Testis (tissue), 3 donors: ENCODE data around the gene C1orf210. TPM values are rescaled to one million over a fixed set of nuclear protein-coding genes. Genes with fewer than 3 reads are reported as not detected.

Source experiments
- DNase-seq: peaks from one replicate; pipeline ENCODE4 v3.0.0-alpha.2; 2019
- H3K27ac ChIP-seq, 2 donors: fragments of 200-600 bp; sonication (generic); one replicate each; pipeline ENCODE4 v1.5.1; 2019
- H3K27me3 ChIP-seq: fragments of 200-600 bp; sonication (generic); one replicate; pipeline ENCODE4 v1.5.1; 2019
- H3K36me3 ChIP-seq: fragments of 200-600 bp; sonication (generic); one replicate; pipeline ENCODE4 v1.5.1; 2017; ENCODE audit warnings: low read depth; ENCODE audit errors: missing control alignments
- H3K4me1 ChIP-seq: fragments of 200-600 bp; sonication (generic); one replicate; pipeline ENCODE4 v1.5.1; 2019
- H3K4me3 ChIP-seq, 2 donors: fragments of 200-600 bp; sonication (generic); one replicate each; pipeline ENCODE4 v1.5.1; 2017 to 2019
- H3K9me3 ChIP-seq: fragments of 200-600 bp; sonication (generic); one replicate; pipeline ENCODE4 v1.5.1; 2017
- CTCF ChIP-seq, 3 experiments: fragments of 450-650 bp in 2 of 3; fragments of 200-600 bp in 1 of 3; sonication (generic) in 1 of 3; IDR thresholded peaks; one replicate each; pipeline ENCODE4 v1.5.1; 2016 to 2019; ENCODE audit warnings: antibody characterized with exemption in 3 of 3, mild to moderate bottlenecking in 2 of 3, moderate library complexity in 1 of 3
- POLR2A ChIP-seq: fragments of 450-650 bp; IDR thresholded peaks from one replicate; pipeline ENCODE4 v1.6.1; 2017; ENCODE audit warnings: antibody characterized with exemption, mild to moderate bottlenecking, moderate library complexity
- WGBS, 2 donors: methylation state at CpG; one replicate each; pipeline ENCODE4 v1.1.5; 2018; 5-methylcytosine and 5-hydroxymethylcytosine counted together
- intact Hi-C: fragments of 100-400 bp; cut with DNase I; formaldehyde crosslinking; loops from one replicate; pipeline ENCODE4 v1.15.1; 2023; ENCODE audit warnings: low total_unique reads
- polyA plus RNA-seq: library from polyadenylated mRNA; stranded (reverse); fragments of 350-450 nt; fragmentation: Illumina TruSeq; extraction: RNeasy Lipid Tissue Mini Kit (QIAGEN cat#74804); gene quantifications from one replicate; pipeline ENCODE4 v1.2.3, GENCODE V29; 2014; ENCODE audit warnings: low read depth, low replicate concordance; ENCODE audit not compliant: insufficient read depth
- total RNA-seq, 2 donors: library from RNA; depleted of rRNA; stranded (reverse); fragments of >200 nt; gene quantifications; one replicate each; pipeline ENCODE4 v1.2.3, GENCODE V29; 2016

The C1orf210 gene
- total and polyA plus RNA-seq, 3 donors from 2014 or later: 0.25 to 0.71 TPM; not detected in 1

- H3K4me1 ChIP-seq: peaks cover 8% of the 10 kb centered on the region
- H3K4me3 ChIP-seq: no peak overlapping the region
- H3K27ac ChIP-seq: no peak overlapping the region
- H3K36me3 ChIP-seq: no peaks in the 10 kb centered on the region
- H3K9me3 ChIP-seq: no peaks in the 10 kb centered on the region
- intact Hi-C loops: no loop called here
- WGBS, 2 donors: 73 to 89% methylated on average over 7 of the region's 7 CpGs
- H3K27me3 ChIP-seq: no peaks in the 10 kb centered on the region
- no peak for TF ChIP-seq POLR2A
- TF ChIP-seq CTCF (IDR thresholded peaks at IDR 0.05): no peak
- no peak for DNase-seq
Observed at GRCh38 chr1:43277116-43277876, 8.1 kb downstream of the C1orf210 start.

- no peak for DNase-seq
Observed at GRCh38 chr1:43276673-43277072, 8.7 kb downstream of the C1orf210 start.

GRCh38 chr1:43275826-43276620, 9.4 kb downstream of the C1orf210 start:
- Histone ChIP-seq H3K36me3 (no peaks in the 10 kb centered on the region), H3K4me3 (no peak overlapping the region), H3K4me1 (peaks cover 8% of the 10 kb centered on the region), H3K27ac (no peak overlapping the region), H3K9me3 (no peaks in the 10 kb centered on the region), H3K27me3 (no peaks in the 10 kb centered on the region)
- no peak for DNase-seq
- no peak for TF ChIP-seq CTCF (IDR thresholded peaks at IDR 0.05)
- TF ChIP-seq POLR2A: no peak
- intact Hi-C loops: no loop called here
- whole genome bisulfite sequencing, 2 donors: 80 to 94% methylated on average over 11 to 12 of the region's 12 CpGs

More at GRCh38 chr1:43276673-43277072, 8.7 kb downstream of the C1orf210 start:
- H3K4me1 ChIP-seq: peaks cover 8% of the 10 kb centered on the region
- no peaks in the 10 kb centered on the region for H3K36me3 ChIP-seq
- H3K27me3 ChIP-seq: no peaks in the 10 kb centered on the region
- no peaks in the 10 kb centered on the region for H3K9me3 ChIP-seq
- H3K4me3 ChIP-seq: no peak overlapping the region
- WGBS, 2 donors: 47 to 61% methylated on average over 7 of the region's 7 CpGs
- H3K27ac ChIP-seq: no peak overlapping the region
- intact Hi-C loops: no loop called here
- no peak for TF ChIP-seq POLR2A
- no peak for TF ChIP-seq CTCF (IDR thresholded peaks at IDR 0.05)

GRCh38 chr1:43274804-43275180, 10.6 kb downstream of the C1orf210 start:
- 69 to 85% methylated on average over 8 of the region's 8 CpGs for WGBS, 2 donors
- Histone ChIP-seq H3K27ac (no peak overlapping the region), H3K9me3 (no peaks in the 10 kb centered on the region), H3K4me3 (no peak overlapping the region), H3K36me3 (no peaks in the 10 kb centered on the region), H3K4me1 (peaks cover 12% of the 10 kb centered on the region), H3K27me3 (no peaks in the 10 kb centered on the region)
- no peak for DNase-seq
- intact Hi-C loops: no loop called here
- TF ChIP-seq POLR2A (no peak), CTCF (IDR thresholded peaks at IDR 0.05) (no peak)
